HG03457 (cell line): Measurements from ENCODE around the gene PPARG.
"Not testable (repeated sequence)": the region's sequence is repeated elsewhere in the genome, so short reads cannot be mapped to it uniquely, and the experiment has no call there.

ENCODE experiments used
- ATAC-seq: cut with Tn5 transposase; IDR thresholded peaks from one replicate; pipeline ENCODE4 v1.9.1; 2021; ENCODE audit warnings: moderate number of reproducible peaks; ENCODE audit not compliant: unreplicated experiment

PPARG gene

DNA sequence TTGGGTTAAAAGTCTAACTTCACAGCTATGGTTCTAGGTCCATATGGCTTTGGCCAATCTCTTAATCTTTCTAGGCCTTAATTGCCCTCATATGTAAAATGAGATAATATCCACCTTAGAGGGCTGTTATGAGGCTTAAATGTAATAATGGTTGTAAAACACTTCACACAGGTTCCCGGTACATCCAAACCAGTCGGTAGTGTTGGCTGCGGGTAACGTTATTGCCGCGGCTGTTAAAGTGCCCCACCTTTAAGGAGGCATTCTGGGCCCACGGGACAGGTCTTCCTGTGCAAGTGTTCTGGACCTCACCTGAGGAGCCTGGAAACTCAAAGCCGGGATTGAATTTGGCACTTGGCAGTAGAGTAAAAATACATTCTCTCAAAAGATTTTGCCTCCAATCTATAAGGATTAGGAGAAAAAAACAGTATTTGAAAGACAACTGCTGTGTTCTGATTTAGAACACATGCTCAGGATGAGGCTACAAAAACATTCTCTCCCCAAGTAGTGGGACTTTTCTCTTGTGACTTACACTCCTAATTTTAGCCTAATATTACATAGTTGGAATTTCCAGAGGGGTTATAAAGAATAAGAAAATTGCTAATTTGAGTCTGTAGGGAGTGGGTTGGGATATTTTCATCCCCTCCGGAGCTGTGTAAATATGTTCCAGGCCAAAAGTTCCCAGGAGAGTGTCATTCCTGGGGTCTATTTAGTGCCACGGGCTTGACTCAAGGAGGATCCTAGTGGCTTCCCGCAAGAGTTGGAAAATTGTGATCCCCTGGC is 150.5 kb downstream of the PPARG start:
- ATAC-seq, result no peak

DNA sequence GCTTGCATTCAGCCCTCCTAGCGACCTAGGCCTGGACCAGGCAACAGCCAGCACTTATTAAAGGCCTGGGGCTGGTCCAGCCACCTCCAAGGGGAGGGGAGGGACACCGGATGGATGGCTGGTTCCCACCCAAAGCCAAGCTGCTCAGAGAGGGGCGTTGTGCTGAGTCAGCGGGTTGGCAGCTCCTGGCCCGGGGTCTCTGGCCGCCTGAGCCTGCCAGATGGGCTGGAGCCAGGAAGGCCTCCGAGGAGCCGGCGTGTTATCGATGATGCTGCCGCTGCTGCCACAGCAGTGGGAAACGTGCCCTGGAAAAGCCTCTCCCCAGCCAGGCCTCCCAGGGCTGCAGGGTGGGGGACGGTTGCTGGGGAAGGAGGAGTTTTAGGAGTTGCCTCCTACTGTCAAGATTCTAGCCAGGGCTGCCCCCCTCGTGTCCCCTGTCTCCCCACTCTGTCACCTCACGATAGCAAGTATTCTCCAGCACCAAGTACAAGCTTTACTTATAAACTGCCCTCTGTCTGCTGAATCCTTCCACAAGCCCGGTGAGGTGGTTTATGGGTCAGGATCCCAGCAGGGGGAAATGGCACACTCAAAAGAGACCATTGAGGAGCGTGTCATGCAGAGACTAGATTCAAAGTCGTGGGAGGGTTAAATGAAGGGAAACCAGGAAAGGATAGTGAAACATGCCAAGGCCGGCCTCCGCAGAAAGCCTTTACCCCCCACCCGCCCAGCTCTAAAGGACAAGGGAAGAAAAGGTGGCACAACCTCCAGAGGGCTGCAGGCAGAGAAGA is 152.3 kb downstream of the PPARG start:
- ATAC-seq, result no peak

DNA sequence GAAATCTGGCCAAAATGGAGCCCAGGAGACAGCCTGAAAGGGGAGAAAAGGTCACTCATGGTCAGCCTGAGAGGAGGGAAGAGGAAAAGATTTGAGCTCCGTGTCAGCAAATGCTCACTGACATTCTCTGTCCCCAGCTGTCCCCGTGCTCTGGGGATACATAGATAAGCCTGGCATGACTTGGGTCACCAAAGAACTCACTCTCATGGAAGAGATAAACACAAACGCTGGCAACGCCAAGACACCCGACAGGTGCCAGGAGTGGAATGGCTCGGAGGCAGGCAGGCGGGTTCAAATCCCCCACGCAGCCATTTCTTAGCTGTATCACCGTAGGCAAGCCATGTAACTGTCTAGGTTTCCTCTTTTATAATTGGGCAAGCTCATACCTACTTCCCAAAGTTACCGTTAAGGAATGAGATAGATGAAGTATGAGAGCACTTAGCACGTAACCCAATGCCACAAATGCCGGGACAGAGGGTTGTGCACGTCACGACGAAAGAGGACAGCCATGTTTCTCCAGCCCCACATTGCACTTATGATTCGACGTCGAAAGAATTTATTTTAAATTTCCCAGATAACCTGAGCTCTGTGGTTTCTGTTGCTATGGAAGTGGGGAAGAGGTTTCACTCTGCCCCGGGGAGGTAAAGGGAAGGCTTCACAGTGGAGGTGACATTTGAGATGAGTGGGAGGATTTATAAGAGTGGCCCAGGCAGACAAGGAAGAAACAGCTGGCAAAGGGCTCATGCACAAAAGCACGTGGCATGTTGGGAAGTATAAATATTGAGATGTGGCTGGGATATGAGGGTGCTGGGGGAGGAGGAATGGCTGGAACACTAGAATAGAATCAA is 154.0 kb downstream of the PPARG start:
- no peak for ATAC-seq

GRCh38 chr3:12443781-12444522 is 155.1 kb downstream of the PPARG start:
- ATAC-seq, result no peak

DNA sequence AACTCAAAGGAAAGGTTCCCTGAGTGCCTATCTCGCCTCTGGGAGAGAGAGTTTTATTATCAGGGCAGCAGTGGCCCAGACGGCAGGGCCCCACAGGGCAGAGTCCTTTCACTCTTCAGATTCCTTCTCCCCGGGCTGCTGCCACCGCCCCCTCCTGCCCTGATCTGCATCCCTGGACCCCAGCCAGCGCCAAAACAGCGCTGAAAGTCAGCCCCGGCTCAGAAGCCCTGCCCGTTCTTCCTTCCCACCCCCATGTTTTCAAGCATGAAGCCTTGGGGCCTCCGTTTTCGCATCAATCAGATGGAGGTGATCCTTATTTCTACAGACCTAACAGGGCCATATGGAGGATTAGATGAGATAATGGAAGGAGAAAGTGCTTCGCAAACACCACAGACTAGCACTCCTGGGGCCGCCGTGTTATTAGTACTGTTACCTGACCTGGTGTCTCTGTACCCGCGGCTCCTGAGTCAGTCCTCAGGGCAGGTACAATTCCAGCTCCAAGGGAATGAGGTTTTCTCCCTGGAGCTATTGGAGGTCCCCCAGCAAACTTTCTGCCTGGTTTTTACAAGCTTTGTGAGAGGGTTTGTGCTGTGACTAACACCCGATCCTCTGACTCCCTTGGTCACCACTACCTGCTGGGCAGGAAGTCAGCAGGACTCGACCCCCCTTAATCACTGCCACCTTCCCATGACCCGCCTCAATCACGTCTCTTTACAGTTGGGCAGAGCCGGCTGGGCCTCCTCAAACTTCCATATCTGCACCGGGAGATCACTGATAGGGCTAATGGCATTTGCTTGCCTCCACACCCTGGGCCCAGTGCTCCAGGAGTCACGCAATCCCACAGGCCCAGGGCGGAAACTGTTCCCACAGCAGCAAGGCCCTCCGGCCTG is 156.0 kb downstream of the PPARG start:
- no peak for ATAC-seq

- no peak for ATAC-seq
Measured at GRCh38 chr3:12445523-12446240, 156.8 kb downstream of the PPARG start.

DNA sequence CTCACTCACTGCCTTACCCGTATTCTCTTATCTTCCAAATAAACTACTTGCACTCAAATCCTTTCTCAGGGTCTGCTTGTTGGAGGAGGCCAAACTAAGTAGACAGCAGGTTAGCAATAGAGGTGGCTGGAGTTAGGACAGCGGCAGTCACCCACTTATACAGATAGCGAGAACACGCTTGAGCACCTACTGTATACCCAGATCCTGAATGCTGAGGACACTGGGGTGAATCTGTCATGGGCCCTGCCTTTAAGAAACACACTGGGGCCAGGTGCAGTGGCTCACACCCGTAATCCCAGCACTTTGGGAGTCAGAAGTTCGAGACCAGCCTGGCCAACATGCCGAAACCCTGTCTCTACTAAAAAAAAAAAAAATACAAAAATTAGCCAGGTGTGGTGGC is 157.4 kb downstream of the PPARG start:
- ATAC-seq, result no peak

GRCh38 chr3:12447075-12447474 is 158.2 kb downstream of the PPARG start:
- ATAC-seq, result no peak

DNA sequence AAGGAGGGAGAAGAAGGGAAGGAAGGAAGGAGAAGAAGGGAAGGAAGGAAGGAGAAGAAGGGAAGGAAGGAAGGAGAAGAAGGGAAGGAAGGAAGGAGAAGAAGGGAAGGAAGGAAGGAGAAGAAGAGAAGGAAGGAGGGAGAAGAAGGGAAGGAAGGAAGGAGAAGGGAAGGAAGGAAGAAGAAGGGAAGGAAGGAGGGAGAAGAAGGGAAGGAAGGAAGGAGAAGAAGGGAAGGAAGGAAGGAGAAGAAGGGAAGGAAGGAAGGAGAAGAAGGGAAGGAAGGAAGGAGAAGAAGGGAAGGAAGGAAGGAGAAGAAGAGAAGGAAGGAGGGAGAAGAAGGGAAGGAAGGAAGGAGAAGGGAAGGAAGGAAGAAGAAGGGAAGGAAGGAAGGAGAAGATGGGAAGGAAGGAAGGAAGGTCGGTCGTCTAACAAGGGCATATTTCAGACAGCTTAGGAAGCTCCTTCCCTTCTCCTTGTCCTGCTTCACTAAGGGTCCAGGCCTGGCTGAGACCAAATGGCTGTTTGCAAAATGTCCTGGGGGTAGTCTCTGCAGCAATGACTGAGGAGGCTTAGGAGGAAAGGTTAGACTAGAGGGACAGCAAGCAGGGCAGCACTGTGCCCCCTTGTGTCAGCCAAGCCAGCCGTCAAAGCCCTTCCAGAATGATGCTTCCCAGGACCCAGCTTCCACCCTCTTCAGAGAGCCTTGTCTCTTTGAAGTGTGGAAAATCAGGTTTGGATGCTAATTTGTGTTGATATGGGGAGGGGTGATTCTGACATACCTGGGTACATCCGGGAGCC is 159.7 kb downstream of the PPARG start:
- ATAC-seq, result not testable (repeated sequence)

GRCh38 chr3:12449889-12450682 is 161.2 kb downstream of the PPARG start:
- no peak for ATAC-seq

GRCh38 chr3:12451481-12451880 is 162.6 kb downstream of the PPARG start:
- ATAC-seq, result no peak

GRCh38 chr3:12451960-12452359 is 163.1 kb downstream of the PPARG start:
- no peak for ATAC-seq

GRCh38 chr3:12452361-12453330 is 163.8 kb downstream of the PPARG start:
- ATAC-seq, result no peak

GRCh38 chr3:12454076-12454815 is 165.4 kb downstream of the PPARG start:
- no peak for ATAC-seq

- no peak for ATAC-seq
Measured at GRCh38 chr3:12454816-12455121, 165.9 kb downstream of the PPARG start.

- ATAC-seq, result no peak
Measured at GRCh38 chr3:12455740-12456139, 166.9 kb downstream of the PPARG start.
